ENCODE measurements around the gene LRRN2. TPM values are rescaled to one million over a fixed set of nuclear protein-coding genes. Genes with fewer than 3 reads are reported as not detected.

The LRRN2 gene
- total RNA-seq, 1 experiment from 2014 or later, result 5.3 TPM

GRCh38 chr1:204572923-204573922, 112.3 kb downstream of the LRRN2 start:
- ATAC-seq, result no peak
- peaks cover 22% of the 10 kb centered on the region for H3K27me3 Mint-ChIP-seq (ENCODE audit: low read depth)
- TF ChIP-seq ZNF263 (CRISPR knock-in tag; IDR thresholded peaks at IDR 0.05; ENCODE audit: low read depth) (no peak), JUN (CRISPR knock-in tag; IDR thresholded peaks at IDR 0.05) (no peak), FOXJ3 (CRISPR knock-in tag; IDR thresholded peaks at IDR 0.05; ENCODE audit: borderline replicate concordance) (no peak), CBFB (CRISPR knock-in tag; IDR thresholded peaks at IDR 0.05; ENCODE audit: low read depth) (no peak), RORB (CRISPR knock-in tag; IDR thresholded peaks at IDR 0.05) (no peak), SP1 (CRISPR knock-in tag; conservative IDR thresholded peaks at IDR 0.05) (no peak), STAT6 (CRISPR knock-in tag; conservative IDR thresholded peaks at IDR 0.05; ENCODE audit: low read depth) (no peak), ZNF425 (CRISPR knock-in tag; conservative IDR thresholded peaks at IDR 0.05) (no peak), PREB (CRISPR knock-in tag; IDR thresholded peaks at IDR 0.05; ENCODE audit: borderline replicate concordance) (no peak), ZNF317 (CRISPR knock-in tag; IDR thresholded peaks at IDR 0.05; ENCODE audit: borderline replicate concordance, low read depth) (no peak), TEAD1 (CRISPR knock-in tag; IDR thresholded peaks at IDR 0.05) (no peak), GABPB1 (CRISPR knock-in tag; IDR thresholded peaks at IDR 0.05) (no peak), FOXK1 (CRISPR knock-in tag; IDR thresholded peaks at IDR 0.05) (no peak), E2F4 (CRISPR knock-in tag; IDR thresholded peaks at IDR 0.05; ENCODE audit: borderline replicate concordance, low read depth) (no peak), MXD4 (CRISPR knock-in tag; IDR thresholded peaks at IDR 0.05; ENCODE audit: borderline replicate concordance) (no peak), ATF1 (CRISPR knock-in tag; IDR thresholded peaks at IDR 0.05) (no peak), ZNF671 (CRISPR knock-in tag; IDR thresholded peaks at IDR 0.05) (no peak), RELA (CRISPR knock-in tag; IDR thresholded peaks at IDR 0.05; ENCODE audit: borderline replicate concordance) (no peak), IRF1 (CRISPR knock-in tag; IDR thresholded peaks at IDR 0.05) (no peak), PRRX2 (CRISPR knock-in tag; IDR thresholded peaks at IDR 0.05) (no peak)
- peaks cover 8% of the 10 kb centered on the region for H3K36me3 Mint-ChIP-seq
- ChIA-PET POLR2A (interaction anchor here (1.3 to 2.0 kb wide), 2 partner anchors 8 to 57 kb away, joined by 3 to 4 read pairs; partner anchors contain the start of gene MDM4), CTCF (interaction anchor here (0.7 to 3.6 kb wide), 10 partner anchors 7 to 488 kb away, joined by 3 to 32 read pairs (median 6); no protein-coding TSS in a partner anchor)
- no peak overlapping the region for H3K27ac Mint-ChIP-seq
- H3K4me3 Mint-ChIP-seq, result no peak overlapping the region; the same call in 1 of the 2 replicates
- DNase-seq (ENCODE audit: low spot score), result no peak
- peaks cover 82% of the 10 kb centered on the region for H3K4me1 Mint-ChIP-seq
- H3K9me3 Mint-ChIP-seq, result peaks cover 4% of the 10 kb centered on the region; the same call in 1 of the 2 replicates

Data from WTC11 (cell line).